Stimulated activated CD4-positive, alpha-beta T cell treated with anti-CD3 and anti-CD28 coated beads, Interleukin-4, amount 100 ng/mL, for 24 hours (primary cell): ENCODE data around the gene STRA8.

Experiments
- DNase-seq: peaks from one replicate; pipeline ENCODE4 v3.0.0-alpha.2; 2020

STRA8 gene

GRCh38 chr7:135272303-135272702 lies 38.7 kb downstream of the STRA8 start:
- DNase-seq, result no peak

GRCh38 chr7:135273581-135273980 lies 39.9 kb downstream of the STRA8 start:
- no peak for DNase-seq

DNA sequence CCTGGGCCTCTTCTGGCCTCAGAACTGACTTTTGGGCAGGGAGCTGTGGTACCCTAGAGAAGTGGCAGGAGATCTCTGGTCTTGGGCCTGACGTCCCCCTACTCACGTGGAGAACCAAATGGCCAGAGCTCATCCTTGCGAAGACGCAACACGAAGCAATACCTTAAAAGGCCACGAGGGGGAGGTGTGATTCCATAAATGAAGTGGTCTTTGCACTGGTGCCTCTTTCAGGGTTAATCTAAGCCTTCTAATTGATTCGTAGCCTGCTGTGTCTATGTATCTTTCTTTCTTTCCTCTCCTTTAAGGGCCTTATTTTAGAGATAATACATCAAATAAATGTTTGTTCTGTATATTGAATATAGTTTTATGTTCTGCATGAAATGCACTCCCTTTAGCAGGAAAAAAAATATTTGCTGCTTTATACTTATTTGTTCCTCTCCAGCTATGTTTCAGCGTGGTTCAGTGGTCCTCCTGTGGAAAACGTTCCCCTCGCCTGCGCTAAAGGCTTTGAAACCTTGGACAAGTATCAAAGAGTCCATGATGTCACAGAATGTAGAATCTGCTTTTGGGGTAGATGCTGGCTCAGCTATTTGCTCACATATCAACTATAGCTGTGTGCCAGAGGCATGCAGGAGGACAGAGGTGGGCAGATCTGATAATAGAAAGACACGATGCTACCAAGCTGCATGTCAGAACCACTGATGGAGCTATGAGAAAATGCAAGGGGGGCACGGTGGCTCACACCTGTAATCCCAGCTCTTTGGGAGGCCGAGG lies 41.0 kb downstream of the STRA8 start:
- DNase-seq, result peak; percentile 81

DNA sequence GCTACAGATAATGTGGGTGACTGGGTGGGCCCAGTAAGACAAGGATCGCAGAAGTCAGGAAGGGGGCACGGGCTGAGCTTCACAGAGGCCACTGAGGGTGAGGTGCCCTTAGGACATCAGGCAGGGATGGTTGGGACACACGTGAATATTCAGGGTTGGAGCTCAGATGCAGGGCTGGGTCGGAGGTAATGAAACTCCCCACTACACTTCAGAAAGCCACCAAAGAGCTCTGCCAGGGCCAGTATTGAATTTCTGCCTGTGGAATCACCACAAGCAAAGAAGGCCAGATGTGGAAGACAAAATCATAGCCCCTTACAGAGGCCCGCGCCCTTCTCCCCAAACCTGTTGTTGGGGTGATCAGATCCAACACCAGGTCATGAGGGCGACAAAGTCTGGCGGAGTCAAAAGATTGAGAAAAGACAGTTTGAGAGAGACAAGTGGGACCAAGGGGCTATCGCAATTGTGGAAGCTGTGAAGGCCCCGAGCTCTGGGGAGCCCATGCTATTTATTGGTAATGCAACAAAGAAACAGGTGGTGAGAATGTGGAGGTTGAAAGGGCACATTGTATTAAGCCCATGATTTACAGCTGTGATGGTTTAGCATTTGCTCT lies 42.4 kb downstream of the STRA8 start:
- DNase-seq, result no peak

DNA sequence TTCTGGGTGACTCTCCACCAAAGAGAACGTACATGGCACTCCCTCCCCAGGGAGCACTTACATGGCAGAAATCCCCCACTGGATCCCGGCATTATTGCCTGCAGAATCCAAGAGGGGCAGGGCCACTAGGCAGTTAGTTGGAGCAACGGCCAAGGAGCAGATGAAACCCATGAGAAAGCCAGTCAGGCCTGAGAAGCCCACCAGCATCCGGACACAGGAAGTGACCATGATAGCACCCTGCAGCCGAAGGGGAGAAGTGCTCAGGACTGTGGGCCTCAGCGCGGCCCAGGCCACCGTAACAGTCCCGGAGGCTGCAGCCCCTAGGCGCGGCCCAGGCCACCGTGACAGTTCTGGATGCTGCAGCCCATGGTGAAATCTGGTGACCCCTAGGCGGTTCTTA lies 43.5 kb downstream of the STRA8 start:
- no peak for DNase-seq

DNA sequence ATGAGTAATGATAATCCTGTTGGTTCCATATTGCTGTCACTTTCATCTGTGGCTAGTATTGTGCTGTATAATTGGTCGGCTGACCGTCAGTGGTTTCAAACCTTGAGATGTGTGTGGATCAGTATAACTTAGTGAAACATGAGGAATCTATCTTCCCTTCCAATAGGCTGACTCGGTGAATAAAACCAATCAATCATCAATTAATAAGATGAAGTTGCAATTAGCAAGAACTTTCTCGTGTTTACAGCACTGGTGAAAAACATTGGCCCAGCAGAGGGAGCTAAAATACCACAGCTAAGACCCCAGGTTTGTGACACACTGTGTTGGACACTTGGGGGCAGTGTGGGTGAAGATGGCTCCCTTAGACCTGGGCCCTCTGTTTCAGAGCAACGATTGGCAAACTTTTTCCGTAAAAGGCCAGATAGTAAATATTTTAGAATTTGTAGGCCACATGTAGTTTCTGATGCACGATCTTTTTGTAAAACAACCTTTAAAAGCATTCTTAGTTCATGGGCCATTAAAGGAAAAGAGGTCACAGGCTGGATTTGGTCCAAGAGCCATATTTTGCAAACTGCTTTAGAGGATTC lies 47.8 kb downstream of the STRA8 start:
- DNase-seq, result peak; percentile 85

GRCh38 chr7:135282561-135283254 lies 49.1 kb downstream of the STRA8 start:
- DNase-seq, result no peak

DNA sequence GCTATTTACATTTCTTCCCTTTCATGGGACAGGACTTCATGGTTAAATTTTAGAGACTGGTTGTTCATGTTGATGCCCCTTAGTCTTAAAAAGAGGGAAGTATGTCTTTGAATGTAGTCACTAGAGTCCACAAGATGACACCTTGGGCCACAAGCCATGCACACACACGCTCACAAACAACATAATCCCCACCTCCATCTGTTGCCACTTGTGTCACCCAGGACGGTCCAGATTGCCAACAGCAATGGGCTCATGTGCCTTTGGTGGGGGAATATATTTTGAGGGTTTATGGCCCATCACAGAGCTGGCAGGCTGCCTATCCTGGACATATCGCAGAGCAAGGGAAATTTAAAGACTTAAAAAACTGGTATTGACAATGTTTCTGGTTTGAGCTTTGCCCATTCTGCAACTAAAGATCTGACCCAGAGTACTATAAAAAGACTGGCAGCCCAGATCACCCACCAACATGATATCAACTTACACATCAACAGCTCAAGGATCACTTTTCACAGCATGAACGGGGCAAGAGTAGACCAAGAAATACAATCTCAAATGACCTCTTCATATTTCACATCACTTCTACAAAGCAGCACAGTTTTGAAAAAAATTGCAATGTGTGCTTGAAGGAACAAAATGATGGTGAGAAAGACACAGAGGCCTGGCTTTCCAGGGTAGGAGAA lies 50.5 kb downstream of the STRA8 start:
- no peak for DNase-seq

DNA sequence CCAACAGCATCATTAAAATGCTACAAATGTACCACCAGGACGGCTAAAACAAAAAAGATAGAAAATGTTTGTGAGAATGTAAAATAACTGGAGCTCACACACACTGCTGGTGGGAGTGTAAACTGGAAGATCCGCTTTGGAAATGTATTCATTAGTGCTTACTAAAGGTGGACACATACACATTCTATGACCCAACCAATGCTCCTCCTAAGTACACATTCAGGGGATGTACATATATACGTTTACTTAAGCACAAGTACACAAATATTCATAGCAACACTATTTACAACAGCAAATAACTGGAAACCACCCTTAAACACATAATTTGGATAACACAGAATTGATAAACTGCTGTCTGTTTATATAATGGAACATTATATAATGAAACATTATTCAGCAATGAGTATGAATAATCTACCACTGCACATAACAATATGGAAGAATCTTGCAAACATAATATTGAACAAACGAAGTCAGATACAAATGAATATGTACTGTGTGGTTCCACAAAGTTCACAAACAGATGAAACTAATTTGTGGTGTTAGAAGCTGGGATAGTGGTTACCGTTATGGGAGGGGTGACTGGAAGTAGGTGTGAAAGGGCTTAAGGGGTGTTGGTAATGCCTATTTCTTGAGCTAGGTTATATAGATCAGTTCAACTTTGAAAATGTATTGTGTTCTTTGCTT lies 52.1 kb downstream of the STRA8 start:
- DNase-seq, result no peak

DNA sequence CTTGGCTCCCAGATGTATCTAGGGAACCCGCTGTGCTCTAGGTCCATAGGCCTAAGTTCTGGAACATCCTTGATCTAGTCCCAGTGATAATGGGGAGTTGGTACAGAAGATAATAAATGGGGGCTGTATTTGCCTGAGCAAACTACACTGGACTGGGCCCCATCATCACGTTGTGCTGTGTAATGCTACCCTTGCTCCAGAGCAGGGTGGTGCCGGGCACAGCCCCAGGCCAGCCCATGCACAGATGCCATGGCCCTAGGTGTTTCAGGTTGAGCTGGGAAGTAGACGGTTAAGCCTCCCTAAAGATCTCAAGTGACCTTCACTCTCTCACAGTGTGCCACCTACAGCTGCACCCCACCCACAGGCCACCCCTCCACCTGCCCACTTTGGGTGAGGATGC lies 53.2 kb downstream of the STRA8 start:
- DNase-seq, result no peak

GRCh38 chr7:135290594-135290993 lies 57.0 kb downstream of the STRA8 start:
- no peak for DNase-seq

DNA sequence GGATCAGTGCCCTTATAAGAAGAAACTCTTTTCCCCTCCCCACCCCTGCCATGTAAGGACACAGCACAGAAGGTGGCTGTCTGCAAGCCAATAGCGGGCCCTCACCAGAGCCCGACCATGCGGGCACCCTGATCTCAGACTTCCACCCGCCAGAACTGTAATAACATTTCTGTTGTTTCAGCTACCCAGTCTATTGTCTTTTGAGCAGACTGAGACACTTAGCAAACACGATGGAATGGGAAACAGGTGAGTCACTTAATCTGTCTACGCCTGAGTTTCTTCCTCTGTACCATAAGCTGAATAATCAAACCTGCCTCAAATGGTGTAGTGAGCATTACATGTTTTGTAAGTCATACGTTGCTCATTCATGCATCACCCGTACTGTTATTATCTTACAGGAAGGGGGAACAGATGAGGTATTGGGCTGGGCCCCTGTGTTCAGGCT lies 58.2 kb downstream of the STRA8 start:
- DNase-seq, result no peak

- DNase-seq, result no peak
These were observed 65.6 kb downstream of the STRA8 start for GRCh38 chr7:135299235-135299634.

DNA sequence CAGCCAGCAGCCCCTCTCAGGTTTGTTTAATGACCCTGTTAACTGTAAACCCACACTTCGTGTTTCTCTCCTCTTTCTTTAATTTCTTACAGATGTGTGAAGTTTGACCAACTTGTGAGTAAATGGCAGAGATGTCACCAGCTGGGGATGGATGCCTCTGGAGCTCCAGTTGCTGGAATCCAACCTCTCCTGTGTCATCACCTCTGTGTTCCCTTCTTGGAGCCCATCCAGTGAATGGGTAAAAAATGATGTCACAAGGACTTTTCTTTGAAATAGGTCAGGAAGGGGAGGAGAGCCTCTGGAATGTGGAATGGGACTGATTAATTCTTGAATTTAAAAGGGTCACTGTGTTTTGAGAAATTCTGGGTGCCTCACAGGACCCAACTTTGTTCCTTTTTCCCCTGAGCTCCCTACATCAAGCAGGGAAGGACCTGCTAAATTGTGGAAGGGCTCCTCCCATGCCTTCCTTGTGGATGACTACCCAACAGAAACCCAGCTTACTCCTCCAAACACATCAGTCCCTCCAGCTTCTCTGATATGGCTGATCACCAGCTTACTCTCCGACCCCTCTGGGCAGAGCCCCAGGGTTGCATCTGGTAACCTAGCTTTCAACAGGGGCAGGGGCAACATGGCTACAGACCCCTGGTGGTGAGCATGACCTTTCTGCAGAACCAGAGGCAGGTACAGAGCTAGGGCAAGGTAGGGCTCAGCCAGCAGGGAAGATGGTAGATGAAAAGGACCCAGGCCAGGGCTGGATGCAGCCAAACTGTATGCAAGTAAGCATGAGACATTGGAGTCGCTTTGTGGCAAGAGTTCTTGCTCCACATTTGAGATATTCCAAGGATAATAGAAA lies 67.5 kb downstream of the STRA8 start:
- no peak for DNase-seq
